K562 (cell line): ENCODE measurements around the gene MKNK2. TPM values are rescaled to one million over a fixed set of nuclear protein-coding genes. Genes with fewer than 3 reads are reported as not detected.

Source experiments
- BRF2 ChIP-seq: IDR thresholded peaks from 3 replicates; pipeline ENCODE4 v1.6.1; 2011; ENCODE audit warnings: borderline replicate concordance, mild to moderate bottlenecking; ENCODE audit not compliant: insufficient read length, insufficient read depth
- ELF1 ChIP-seq: fragments of 200-800 bp; sonication (Bioruptor generic); IDR thresholded peaks from 2 replicates; pipeline ENCODE4 v1.6.1; 2016; ENCODE audit warnings: missing genetic modification characterization, missing compliant biosample characterization
- HNRNPL ChIP-seq: fragments of 200-400 bp; formaldehyde crosslinking; IDR thresholded peaks from 2 replicates; pipeline ENCODE4 v1.6.1; 2017; ENCODE audit warnings: low read depth, mild to moderate bottlenecking, low read length
- IRF1 ChIP-seq: sonication (generic); formaldehyde crosslinking; IDR thresholded peaks from 2 replicates; pipeline ENCODE4 v1.8.0; 2022; ENCODE audit warnings: missing genetic modification reagents, mild to moderate bottlenecking, borderline replicate concordance
- KLF10 ChIP-seq: fragments of 250-450 bp; sonication (Bioruptor Pico); IDR thresholded peaks from 2 replicates; pipeline ENCODE4 v1.6.1; 2021; ENCODE audit warnings: matching md5 sums
- MAX ChIP-seq: sonication (generic); formaldehyde crosslinking; IDR thresholded peaks from 2 replicates; pipeline ENCODE4 v1.9.0; 2022; ENCODE audit warnings: mild to moderate bottlenecking, missing genetic modification reagents
- PYGO2 ChIP-seq: fragments of 450-650 bp; IDR thresholded peaks from 2 replicates; pipeline ENCODE4 v1.6.1; 2016; ENCODE audit warnings: mild to moderate bottlenecking, missing genetic modification characterization, moderate library complexity, missing compliant biosample characterization
- TBP ChIP-seq: optimal IDR thresholded peaks from 2 replicates; pipeline ENCODE3; 2011; ENCODE audit warnings: low read depth, low read length, improper control_type of control experiment
- XRCC3 ChIP-seq: fragments of 450-650 bp; IDR thresholded peaks from 2 replicates; pipeline ENCODE4 v1.6.1; 2017; ENCODE audit warnings: mild to moderate bottlenecking, moderate library complexity
- YBX1 ChIP-seq: fragments of 450-650 bp; IDR thresholded peaks from 2 replicates; pipeline ENCODE4 v1.7.1; 2016; ENCODE audit warnings: mild to moderate bottlenecking
- ZBTB26 ChIP-seq: fragments of 450-650 bp; formaldehyde crosslinking; IDR thresholded peaks from 2 replicates; pipeline ENCODE4 v1.4.0; 2022; ENCODE audit warnings: missing genetic modification characterization
- polyA plus RNA-seq, 8 experiments: library from polyadenylated mRNA; depleted of rRNA in 4 of 8; stranded (reverse) in 5 of 8; unstranded in 3 of 8; fragments of >200 nt; fragmentation: Nextera tagmentation in 2 of 8; fragmentation: Illumina TruSeq in 1 of 8; extraction: Ambion mirVana in 2 of 8; extraction: Trizol in 1 of 8; gene quantifications; 2 replicates each; pipeline versions ENCODE4 v1.2.1 to v1.2.3, GENCODE V29; 2011 to 2014; ENCODE audit warnings: inconsistent platforms in 1 of 8, missing spikeins in 1 of 8
- total RNA-seq, 7 experiments: library from RNA; depleted of rRNA in 6 of 7; stranded (reverse); fragments of >200 nt in 6 of 7; fragmentation: Illumina TruSeq in 2 of 7; extraction: Trizol in 2 of 7; gene quantifications; 2 replicates each; pipeline versions ENCODE4 v1.2.1 to v1.2.3, GENCODE V29; 2011 to 2021; ENCODE audit warnings: low replicate concordance in 1 of 7
- TF ChIP-seq, protein P1 (sequence below), 2 experiments: fragments of 150-350 bp in 1 of 2; IDR thresholded peaks; 2 replicates each; pipeline ENCODE4 v1.6.1; 2012 to 2016; ENCODE audit warnings: low read depth in 2 of 2, low read length in 2 of 2, mild to moderate bottlenecking in 1 of 2, moderate library complexity in 1 of 2
- TF ChIP-seq, protein P2 (sequence below): sonication (generic); formaldehyde crosslinking; IDR thresholded peaks from 2 replicates; pipeline ENCODE4 v1.8.0; 2022; ENCODE audit warnings: mild to moderate bottlenecking, missing genetic modification reagents
- TF ChIP-seq, protein P3 (sequence below): fragments of 450-650 bp; IDR thresholded peaks from 2 replicates; pipeline ENCODE4 v1.7.1; 2018; ENCODE audit warnings: mild to moderate bottlenecking, low read depth; ENCODE audit not compliant: partially characterized antibody

The MKNK2 gene
- total and polyA plus RNA-seq, 9 of the 15 experiments (the other 6 are each of a cell fraction or from before 2014, with no cell fraction given) = 5.1 to 191 (median 51.9) TPM

GRCh38 chr19:2055931-2056836, 5.1 kb upstream of the MKNK2 start (continued):
- TF ChIP-seq, protein P1, sequence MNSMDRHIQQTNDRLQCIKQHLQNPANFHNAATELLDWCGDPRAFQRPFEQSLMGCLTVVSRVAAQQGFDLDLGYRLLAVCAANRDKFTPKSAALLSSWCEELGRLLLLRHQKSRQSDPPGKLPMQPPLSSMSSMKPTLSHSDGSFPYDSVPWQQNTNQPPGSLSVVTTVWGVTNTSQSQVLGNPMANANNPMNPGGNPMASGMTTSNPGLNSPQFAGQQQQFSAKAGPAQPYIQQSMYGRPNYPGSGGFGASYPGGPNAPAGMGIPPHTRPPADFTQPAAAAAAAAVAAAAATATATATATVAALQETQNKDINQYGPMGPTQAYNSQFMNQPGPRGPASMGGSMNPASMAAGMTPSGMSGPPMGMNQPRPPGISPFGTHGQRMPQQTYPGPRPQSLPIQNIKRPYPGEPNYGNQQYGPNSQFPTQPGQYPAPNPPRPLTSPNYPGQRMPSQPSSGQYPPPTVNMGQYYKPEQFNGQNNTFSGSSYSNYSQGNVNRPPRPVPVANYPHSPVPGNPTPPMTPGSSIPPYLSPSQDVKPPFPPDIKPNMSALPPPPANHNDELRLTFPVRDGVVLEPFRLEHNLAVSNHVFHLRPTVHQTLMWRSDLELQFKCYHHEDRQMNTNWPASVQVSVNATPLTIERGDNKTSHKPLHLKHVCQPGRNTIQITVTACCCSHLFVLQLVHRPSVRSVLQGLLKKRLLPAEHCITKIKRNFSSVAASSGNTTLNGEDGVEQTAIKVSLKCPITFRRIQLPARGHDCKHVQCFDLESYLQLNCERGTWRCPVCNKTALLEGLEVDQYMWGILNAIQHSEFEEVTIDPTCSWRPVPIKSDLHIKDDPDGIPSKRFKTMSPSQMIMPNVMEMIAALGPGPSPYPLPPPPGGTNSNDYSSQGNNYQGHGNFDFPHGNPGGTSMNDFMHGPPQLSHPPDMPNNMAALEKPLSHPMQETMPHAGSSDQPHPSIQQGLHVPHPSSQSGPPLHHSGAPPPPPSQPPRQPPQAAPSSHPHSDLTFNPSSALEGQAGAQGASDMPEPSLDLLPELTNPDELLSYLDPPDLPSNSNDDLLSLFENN (IDR thresholded peaks at IDR 0.05; ENCODE audit: low read depth in 2 of 2, low read length in 2 of 2) = peak in 1 of 2 experiments; percentile 26; a peak in 1 of 4 replicates
- TF ChIP-seq, protein P2, sequence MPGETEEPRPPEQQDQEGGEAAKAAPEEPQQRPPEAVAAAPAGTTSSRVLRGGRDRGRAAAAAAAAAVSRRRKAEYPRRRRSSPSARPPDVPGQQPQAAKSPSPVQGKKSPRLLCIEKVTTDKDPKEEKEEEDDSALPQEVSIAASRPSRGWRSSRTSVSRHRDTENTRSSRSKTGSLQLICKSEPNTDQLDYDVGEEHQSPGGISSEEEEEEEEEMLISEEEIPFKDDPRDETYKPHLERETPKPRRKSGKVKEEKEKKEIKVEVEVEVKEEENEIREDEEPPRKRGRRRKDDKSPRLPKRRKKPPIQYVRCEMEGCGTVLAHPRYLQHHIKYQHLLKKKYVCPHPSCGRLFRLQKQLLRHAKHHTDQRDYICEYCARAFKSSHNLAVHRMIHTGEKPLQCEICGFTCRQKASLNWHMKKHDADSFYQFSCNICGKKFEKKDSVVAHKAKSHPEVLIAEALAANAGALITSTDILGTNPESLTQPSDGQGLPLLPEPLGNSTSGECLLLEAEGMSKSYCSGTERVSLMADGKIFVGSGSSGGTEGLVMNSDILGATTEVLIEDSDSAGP (CRISPR knock-in tag) = no peak
- TF ChIP-seq, protein P3, sequence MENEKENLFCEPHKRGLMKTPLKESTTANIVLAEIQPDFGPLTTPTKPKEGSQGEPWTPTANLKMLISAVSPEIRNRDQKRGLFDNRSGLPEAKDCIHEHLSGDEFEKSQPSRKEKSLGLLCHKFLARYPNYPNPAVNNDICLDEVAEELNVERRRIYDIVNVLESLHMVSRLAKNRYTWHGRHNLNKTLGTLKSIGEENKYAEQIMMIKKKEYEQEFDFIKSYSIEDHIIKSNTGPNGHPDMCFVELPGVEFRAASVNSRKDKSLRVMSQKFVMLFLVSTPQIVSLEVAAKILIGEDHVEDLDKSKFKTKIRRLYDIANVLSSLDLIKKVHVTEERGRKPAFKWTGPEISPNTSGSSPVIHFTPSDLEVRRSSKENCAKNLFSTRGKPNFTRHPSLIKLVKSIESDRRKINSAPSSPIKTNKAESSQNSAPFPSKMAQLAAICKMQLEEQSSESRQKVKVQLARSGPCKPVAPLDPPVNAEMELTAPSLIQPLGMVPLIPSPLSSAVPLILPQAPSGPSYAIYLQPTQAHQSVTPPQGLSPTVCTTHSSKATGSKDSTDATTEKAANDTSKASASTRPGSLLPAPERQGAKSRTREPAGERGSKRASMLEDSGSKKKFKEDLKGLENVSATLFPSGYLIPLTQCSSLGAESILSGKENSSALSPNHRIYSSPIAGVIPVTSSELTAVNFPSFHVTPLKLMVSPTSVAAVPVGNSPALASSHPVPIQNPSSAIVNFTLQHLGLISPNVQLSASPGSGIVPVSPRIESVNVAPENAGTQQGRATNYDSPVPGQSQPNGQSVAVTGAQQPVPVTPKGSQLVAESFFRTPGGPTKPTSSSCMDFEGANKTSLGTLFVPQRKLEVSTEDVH = no peak
- TF ChIP-seq BRF2 = no peak
- 0 out of 2 replicates have a peak, but pooled peaks have one; percentile 5 for TF ChIP-seq MAX (CRISPR knock-in tag)
- peak; percentile 60; the same call in 1 of the 2 replicates for TF ChIP-seq ZBTB26 (CRISPR knock-in tag)
- no peak for TF ChIP-seq ELF1 (tag)
- no peak for TF ChIP-seq HNRNPL
- TF ChIP-seq IRF1 (CRISPR knock-in tag) = no peak
- TF ChIP-seq YBX1 = no peak
- TF ChIP-seq KLF10 (CRISPR knock-in tag) = no peak
- peak; percentile 66 for TF ChIP-seq TBP
- TF ChIP-seq PYGO2 (tag) = no peak
- TF ChIP-seq XRCC3 = no peak
